Stimulated activated CD8-positive, alpha-beta memory T cell treated with anti-CD3 and anti-CD28 coated beads, Interleukin-15, amount 100 ng/mL, for 48 hours (primary cell): ENCODE results near the gene CNN3.

Experiments used
- DNase-seq, 2 donors: peaks; one replicate each; pipeline ENCODE4 v3.0.0-alpha.2; 2020; ENCODE audit warnings: low read depth in 2 of 2

The CNN3 gene

DNA sequence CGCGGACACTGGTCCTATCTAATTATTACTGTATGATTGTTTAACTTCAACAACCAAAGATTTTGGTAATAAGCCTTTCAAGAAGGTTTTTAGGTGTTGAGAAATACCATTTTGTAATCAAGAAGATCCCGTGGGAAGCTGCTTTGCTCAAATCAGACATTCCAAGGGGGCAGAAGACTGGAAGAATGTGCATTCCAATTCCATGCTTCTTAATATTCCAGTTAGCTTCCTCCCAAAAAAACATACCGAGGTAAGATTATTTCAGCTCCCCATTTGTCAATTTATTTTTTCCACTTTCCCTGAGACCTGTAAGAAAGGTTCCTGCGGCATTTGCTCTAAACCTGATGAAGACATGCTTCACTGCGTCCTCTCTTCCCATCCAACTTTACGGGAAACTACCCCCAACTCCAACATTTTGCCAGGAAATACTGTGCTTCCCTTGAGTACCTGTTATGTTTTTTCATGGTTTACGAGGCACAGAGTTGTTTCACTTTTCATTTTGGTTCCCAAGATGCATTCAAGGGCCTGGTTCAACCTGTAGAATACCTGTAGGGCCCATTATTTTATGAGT lies 4.1 kb downstream of the CNN3 start:
- DNase-seq: no peak

DNA sequence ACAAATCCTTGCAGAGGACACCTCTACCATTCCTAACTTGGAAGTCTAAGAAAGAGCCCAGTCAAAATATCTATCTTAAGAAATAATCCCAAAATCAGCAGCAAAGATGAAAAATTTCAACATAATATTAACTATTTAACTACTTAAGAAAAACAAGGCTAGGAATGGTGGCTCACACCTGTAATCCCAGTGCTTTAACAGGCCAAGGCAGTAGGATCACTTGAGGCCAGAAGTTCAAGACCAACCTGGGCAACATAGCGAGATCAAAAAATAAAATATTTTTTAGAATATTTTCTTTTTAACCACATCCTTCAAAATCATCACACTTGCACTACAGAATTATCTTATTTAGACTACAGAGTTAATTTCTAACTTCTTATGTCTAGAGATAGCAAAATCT lies 4.9 kb downstream of the CNN3 start:
- no peak for DNase-seq

DNA sequence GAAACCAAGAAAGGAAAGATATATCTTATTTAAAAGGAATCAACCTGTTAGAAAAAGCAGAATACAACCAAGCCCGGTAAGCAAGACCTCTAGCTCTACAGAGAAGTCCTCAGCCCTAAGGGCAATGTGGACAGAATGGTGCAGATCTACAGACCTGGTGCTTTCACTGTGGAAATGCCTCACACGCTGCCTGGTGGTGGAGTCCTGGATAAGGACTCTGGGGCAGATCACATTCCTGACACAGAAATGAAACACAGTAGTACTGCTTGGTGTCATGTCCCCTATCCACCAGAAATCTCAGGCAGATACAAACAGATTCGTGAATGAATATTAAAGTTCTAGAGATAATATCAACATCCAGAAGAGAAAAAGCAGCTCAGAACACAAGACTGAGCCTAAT lies 6.8 kb downstream of the CNN3 start:
- no peak for DNase-seq

DNA sequence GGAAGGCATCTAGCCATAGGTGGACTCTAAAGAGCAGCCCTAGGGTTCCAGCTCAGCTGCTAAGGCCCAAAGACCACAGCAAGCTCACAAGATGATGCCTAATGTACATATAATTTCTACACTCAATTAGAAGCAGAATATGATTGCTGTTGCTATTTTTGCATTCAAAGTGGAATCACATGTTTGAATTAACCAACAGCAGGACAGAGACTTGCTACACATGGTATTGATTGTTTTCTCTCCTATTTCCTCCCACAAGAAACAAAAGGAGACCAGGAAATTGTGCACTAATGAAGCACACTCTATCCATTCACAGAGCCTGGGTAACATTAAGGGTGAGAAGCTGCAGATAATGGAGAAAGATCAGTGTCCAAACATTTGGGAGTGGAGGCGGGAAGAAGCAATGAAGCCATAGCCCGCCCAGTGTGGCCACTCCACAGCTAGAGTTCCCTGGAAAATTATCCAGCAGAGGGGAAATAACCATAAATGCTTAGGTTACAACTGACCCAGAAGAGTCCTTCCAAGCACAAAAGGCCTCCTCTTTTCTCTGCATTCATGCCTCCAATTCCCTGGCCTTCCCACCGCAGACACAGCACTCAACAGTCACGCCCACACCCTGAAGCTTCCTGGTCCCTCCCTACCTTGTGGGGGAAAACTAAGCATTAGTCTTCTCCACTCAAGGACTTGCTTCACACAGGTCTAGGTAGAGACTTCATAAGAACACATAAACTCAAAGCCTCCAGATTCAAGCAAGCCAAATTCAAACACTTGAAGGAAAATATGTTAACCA lies 7.5 kb downstream of the CNN3 start:
- DNase-seq: no peak

DNA sequence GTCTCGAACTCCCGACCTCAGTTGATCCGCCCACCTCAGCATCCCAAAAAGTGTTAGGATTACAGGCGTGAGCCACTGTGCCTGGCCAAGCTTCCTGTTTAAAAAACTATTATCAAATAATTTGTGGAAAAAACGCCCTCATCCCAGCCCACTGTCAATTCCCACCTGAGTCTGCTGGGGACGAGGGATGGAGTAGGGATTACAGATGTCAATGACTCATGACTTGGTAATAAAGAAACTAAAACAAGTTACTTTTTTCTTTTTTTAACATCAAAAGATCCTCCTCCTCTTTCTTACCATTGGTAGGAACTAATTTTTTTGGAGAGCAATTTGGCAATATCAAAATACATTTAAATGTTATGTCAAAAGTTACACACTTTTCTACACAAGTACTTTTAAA lies 9.7 kb downstream of the CNN3 start:
- DNase-seq: no peak

DNA sequence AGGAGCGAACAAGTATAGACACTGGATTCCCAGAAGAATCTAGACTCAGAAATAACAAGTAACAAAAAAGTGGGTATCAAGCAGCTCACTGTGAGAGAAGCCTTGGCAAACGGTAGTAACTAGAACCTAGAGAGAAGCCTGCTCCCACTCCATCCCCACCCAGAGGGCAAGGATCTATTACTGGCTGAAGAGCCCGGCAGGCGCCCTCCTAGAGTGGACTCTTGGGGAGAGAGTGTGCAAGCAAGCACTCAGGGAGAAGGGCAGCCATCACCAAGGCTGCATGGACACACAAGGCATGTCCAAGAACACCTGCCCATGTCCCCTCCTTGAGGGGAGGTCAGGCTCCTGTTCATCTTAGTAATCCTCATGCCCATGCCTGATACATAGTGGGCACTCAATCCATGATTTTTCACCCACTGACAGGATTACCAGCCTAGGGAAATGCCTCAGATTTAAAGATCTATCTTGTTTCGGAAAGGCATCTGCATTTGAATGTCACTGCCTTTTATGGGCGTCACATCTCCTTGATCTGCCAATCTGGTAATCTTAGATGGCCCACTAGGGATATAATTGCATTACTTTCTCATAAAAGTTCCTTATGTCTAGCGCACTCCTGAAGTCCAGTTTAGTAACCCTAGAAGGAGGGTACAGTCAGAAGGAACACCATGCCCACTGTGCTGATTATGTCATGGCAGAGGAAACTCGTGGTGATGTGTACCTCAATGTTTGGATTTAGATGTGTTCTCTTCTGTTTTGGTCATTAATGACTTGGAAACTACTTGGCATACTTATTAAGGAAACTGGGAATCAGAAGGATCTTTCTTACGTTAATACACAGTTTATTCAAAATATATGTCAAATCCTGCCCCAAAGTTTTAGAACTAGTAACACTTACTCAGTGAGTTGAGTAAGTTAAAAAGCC lies 14.4 kb downstream of the CNN3 start:
- DNase-seq: no peak

DNA sequence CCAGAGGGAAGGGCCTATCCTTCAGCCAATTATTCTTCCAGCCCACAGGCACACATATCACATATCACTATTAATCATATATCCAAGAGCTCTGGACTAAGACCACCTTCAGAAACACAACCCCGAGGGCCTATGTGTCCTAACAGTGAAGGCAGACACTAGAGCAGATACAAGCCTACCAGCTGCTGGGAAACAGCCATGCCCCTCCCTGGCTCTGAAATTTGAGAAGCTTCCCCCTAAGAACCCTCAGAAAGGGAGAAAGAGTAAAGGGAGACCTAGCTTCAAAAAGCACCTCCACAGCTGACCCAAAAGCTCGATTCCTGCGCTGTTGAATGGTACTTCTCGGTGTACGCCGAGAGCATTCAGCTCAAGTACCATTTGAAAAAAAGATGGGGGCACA lies 17.4 kb downstream of the CNN3 start:
- DNase-seq: no peak

DNA sequence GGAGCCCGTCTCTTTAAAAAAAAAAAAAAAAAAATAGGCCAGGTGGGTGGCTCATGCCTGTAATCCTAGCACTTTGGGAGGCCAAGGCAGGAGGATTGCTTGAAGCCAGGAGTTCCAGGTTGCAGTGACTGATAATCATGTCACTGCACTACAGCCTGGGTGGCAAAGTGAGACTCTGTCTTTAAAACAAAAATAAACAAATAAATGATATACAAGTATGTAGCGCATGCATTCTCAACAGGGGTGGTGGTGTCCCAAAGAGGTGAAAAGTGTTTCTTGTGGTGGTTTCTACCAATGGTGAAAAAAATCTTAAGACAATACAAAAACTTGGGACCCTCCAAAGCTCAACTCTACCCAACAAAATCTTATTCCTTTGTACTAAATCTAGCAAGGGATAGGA lies 17.9 kb downstream of the CNN3 start:
- no peak for DNase-seq

DNA sequence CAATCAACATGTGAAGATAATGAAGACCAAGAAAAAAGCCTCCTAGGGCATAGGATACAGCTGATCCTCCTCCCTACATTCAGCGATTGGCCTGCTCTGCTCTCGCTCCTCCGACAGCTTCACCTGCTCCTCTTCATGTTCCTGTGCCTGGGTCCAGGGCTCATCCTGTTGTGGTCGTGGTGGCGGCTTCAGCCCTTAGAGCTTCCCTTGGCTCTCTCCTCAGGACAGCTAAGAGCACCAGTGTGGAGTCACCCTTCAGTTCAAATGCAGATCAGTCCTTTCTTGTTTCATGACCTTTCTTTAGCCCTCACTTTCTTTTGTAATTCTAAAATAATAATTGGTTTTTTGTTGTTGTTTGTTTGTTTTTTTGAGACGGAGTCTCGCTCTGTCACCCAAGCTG lies 18.7 kb downstream of the CNN3 start:
- no peak for DNase-seq

DNA sequence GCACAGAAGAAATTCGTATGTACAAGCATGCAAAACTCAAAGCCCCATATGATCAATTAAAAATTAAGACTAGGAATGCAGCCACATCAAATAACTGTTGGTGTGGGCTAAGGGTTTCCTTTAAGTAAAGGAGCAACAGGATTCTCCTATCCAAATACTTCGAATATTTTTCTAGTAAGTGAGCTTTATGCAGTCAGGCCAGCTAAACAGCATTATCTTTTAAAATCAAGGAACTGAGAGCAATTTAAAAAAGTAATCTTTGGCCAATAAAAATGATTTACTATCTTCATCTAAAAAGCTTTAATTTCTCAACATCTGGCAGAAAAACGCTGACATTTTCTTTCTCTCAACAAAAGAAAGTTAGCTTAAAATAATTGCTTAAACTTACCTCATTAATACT lies 19.8 kb downstream of the CNN3 start:
- no peak for DNase-seq

DNA sequence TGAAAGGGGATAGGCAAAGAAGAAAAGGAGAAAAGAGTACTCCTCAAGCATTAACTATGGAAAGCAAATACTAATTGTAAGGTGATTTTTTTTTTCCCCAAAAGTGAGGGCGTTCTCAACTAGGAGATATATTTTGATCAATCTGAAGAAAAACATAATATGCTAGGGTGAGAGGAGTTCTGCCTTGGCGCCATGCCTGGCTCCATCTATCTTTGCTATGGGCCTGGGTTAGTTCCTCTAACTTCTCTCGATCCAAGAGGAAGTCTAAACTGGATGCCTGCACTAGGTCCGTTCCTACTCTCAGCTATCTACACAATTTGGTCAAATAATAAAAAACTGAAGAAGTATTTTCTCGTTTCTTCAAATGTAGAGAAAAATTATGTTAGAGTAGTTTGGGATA lies 20.5 kb downstream of the CNN3 start:
- DNase-seq: no peak

DNA sequence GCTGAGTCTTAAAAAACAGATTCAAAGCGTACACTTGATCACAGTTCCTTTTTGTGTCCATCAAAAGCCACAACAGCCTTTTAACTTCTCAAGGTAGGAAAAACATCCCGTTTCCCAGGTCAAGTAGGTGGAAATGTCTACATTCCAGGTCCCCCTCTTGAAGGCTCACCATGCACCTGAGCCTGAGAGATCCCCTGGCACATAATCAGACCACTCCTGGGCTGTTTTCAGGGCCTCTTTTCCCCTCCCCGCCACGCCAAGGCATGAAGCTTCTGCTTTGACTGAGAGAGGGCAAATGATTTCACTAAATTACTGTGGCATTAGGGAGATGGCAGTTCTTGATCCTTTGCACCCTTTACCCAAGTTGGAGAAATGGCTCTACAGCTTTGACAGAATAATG lies 21.7 kb downstream of the CNN3 start:
- DNase-seq: no peak

DNA sequence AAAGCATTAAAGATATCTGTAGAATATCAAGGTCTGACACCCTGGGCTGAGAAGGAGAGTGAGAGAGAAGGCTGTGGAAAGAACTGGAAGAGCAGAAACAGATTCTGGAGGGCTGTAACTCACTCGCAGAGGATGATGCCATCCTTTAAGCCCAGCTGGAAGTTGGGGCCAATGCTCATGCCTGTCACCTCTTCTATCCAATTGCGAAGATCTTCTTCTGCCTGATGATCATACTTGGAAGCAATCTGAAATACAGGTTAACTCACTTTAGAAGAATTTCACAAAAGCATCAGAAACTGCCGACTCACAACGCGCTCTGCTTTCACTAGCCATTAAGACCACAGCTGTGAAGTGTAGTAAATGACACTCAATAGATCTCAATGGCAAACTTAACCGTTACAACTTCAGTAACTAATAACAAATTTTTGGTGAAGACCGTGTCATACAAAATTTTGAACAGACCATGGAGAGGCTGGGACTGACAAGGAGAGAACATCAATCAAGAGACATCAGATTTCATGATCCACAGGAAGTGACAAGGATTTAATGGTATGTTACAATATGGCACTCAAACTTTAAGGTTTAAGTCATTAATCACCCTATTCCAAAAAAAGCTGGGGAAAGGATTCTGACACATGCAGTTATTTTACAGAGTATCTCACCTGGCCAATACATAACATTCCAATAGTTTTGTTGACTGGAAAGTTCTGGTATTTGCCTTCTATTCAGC lies 23.5 kb downstream of the CNN3 start:
- no peak for DNase-seq

DNA sequence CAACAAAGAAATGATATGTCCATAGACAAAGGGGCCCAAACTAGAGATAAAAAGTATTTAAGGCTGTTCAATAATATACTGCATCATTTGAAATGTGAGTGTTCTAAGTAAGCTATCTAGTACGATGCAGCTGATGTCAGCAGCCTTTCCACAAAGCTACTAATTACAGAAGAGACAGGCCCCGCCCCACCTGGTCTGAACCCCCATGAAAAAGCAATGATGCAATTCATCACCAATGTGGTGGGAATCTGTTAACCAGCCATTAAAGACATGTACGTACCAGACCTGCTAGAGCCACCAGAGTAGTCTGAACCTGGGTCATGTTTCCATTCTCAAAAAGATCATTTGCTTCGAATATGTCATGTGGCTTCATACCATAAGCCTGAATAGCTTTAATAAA lies 25.1 kb downstream of the CNN3 start:
- no peak for DNase-seq

DNA sequence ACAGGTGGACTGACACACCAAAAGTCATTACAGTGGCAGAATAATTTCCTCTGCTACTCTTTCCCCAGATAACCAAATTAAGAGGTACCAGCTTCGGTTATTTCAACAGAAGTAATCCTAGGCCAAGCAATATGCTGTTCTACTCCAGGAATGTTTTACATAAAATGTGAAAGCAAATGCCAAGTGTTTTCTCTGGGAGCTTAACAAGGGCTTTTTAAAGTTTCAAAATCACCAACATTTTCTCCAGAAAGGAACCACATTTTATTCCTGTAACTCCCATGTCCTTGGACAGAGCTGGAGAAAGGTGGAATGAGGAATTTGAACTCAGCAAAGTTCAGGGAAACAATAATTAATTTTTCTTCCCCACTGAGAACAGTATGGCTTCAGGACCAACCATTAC lies 27.2 kb downstream of the CNN3 start:
- no peak for DNase-seq

DNA sequence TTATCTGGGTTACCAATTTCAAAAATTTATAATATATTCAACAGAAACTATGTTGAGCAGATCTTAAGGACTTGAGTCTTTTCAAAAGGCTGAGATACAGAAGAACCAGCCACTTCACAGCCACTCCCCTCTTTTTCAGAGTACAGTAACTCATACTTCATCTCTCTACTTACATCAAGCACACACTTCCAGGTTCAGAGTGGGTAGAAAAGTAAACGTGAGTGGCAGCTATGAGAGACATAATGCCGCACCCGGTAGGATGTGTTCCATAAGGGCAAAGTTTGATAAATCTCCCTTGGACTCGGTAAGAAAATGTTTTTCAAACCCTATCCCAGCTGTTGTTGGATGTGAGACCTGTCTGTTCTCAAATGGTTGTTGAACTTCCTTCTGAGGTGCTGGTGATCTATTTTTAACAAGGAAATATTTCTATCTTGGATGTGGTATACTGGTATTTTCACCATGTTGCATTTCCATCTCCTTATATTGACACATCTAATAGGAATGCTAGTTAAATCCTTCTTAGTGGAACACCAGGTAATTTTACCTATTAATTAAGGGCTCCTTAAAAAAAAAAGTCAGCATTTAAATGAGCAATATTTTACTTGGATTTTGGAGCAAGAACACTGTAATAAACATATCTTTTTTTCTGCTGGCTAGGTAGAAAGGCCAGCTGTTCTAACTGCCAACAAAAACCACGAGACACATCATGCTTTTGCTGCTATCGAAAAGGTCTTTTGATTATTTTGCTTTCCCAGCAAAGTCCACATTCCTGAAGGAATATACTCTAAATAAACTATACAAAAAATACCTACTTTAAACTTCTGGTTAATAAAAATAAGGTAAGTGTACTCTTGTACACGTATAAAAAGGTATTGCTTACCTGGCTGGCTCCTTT lies 28.2 kb downstream of the CNN3 start:
- no peak for DNase-seq

DNA sequence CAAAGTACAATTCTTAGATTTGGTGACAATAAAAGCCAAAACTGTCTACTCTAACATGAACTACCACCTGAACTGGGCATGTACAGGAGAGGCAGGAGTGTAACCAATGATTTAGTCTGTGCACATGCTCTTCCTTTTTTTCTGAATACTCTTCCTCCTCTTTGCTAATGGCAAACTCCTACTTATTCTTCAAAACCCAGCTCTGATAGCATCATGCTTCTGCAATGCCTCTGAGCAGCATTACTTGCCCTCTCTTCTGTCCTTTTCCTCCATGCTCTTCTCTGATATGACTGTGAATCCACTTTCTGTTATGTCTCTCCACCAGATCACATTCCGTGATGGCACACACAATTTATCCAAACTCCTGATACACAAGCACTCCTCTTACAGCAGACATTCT lies 31.4 kb downstream of the CNN3 start:
- DNase-seq: no peak

DNA sequence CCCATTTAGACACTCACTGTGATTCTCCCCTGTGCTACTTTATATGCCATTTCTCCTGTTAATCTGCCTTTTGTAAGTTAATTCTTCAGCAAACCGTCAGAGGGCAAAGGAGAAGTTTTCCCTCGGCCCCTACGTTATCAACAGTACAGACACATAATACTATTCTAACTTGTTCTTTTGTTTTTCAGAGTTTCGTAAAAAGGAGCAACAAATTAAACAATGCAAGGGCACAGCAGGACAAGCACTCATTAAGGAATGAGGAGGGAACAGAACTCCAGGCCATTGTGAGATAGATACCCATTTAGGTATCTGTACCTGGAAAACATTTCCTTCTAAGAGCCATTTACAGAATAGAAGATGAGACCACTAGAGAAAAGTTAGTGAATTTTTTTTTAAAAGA lies 32.3 kb downstream of the CNN3 start:
- DNase-seq: no peak

DNA sequence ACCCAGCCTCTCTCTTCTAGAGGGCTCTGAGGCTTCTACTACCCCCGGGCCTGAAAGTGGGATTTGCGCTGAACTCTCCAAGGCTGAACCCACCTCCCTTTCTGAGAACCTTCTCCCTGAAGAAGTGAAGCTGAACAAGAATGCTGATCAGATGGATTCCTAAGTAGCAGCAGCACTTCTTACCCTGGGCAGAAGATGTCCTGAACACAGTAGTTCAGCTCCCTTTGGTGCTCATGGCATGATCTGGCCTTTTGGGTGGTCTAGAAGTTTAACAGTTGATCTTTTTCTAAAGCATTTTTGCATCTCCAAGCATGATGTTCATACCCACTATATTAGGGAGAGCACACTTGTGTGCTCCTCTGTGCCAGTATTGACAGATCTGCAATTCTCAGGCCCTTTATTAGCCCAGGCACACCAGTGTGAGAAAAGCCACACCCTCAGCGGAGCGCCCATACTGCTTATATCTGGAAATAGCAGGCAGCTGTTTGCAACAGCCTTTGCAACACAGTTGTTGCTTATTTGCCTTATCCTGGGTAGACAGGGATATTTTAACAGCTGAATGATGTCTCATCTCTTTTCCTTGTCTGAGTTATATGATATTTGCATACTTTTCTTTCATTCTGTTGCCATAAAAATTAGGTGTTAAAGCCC lies 34.2 kb downstream of the CNN3 start:
- DNase-seq: no peak

DNA sequence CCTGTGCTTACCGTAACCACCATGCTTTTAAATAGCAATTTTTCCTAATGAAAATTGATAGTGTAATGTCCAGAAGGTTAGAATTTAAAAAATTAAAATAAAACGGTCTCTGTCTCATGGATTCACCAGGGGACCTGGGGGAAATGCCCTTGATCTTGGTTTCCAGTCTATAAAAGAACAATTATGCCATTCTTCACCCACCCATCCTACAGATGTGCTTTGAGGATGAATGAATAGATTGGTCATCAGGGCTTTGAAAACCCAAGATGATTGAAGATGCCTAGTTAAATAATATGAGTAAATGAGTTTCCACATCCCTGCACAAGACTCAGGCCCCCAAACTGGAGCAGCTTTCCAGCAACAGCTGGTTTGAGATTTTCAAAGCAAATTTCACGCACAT lies 38.7 kb downstream of the CNN3 start:
- DNase-seq: no peak
